Measurements from ENCODE around the gene DIABLO.

DNA sequence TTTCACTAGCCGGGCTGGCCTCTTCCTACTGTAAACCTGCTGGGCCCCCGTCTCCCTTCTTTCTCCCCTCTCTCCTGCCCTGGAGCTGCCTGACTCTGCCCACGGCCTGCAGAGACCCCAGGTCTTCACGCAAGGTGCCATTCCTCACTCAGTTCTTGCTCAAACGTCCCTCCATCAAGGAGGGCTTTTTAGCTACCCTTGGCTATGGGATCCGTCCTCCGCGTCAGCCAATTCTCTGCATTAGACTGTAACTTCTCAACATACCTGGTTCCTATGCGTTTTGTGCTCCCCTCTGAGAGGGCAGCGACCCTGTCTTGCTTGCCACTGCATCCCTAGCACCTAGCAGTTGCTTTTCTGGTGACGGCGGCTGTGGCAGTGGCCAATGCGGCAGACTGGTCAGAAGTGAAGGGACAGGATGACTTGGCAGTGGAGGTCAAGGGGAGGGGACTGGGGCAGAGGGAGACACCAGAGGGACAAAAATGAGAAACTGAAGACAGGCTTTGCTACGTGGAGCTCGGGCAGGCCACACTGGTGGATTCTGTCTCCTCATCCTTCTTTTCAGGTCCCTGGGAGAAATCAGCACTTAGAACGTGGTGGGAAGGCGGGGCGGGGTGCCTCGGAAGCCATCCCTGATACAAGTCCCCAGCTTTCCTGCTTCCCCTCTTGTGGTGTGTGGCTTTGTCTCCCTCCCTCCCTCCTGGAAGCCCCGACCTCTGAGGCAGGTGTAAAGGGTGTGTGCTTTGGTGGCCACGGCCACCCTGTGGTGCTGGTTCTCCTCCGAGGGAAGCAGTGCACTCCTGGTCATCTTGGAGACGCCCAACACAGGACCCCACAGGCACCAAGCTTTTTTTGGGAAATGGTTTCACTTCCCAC lies 20.6 kb downstream of the DIABLO start:
- TF ChIP-seq, protein P1, sequence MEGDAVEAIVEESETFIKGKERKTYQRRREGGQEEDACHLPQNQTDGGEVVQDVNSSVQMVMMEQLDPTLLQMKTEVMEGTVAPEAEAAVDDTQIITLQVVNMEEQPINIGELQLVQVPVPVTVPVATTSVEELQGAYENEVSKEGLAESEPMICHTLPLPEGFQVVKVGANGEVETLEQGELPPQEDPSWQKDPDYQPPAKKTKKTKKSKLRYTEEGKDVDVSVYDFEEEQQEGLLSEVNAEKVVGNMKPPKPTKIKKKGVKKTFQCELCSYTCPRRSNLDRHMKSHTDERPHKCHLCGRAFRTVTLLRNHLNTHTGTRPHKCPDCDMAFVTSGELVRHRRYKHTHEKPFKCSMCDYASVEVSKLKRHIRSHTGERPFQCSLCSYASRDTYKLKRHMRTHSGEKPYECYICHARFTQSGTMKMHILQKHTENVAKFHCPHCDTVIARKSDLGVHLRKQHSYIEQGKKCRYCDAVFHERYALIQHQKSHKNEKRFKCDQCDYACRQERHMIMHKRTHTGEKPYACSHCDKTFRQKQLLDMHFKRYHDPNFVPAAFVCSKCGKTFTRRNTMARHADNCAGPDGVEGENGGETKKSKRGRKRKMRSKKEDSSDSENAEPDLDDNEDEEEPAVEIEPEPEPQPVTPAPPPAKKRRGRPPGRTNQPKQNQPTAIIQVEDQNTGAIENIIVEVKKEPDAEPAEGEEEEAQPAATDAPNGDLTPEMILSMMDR (IDR thresholded peaks at IDR 0.05), result no peak
- TF ChIP-seq, protein P2, sequence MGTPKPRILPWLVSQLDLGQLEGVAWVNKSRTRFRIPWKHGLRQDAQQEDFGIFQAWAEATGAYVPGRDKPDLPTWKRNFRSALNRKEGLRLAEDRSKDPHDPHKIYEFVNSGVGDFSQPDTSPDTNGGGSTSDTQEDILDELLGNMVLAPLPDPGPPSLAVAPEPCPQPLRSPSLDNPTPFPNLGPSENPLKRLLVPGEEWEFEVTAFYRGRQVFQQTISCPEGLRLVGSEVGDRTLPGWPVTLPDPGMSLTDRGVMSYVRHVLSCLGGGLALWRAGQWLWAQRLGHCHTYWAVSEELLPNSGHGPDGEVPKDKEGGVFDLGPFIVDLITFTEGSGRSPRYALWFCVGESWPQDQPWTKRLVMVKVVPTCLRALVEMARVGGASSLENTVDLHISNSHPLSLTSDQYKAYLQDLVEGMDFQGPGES (IDR thresholded peaks at IDR 0.05; ENCODE audit: low read depth, low read length), result no peak
- TF ChIP-seq EZH2phosphoT487 (IDR thresholded peaks at IDR 0.05; ENCODE audit: borderline replicate concordance, low read depth) (no peak), POLR2AphosphoS5 (IDR thresholded peaks at IDR 0.05; ENCODE audit: low read depth, low read length) (no peak; the same call in 1 of the 2 replicates), SIN3A (IDR thresholded peaks at IDR 0.05; ENCODE audit: borderline replicate concordance, low read depth, low read length) (no peak), EP300 (IDR thresholded peaks at IDR 0.05; ENCODE audit: borderline replicate concordance in 1 of 2, low read depth in 1 of 2, low read length in 1 of 2) (no peak)
- TF ChIP-seq, protein P3, sequence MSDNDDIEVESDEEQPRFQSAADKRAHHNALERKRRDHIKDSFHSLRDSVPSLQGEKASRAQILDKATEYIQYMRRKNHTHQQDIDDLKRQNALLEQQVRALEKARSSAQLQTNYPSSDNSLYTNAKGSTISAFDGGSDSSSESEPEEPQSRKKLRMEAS (IDR thresholded peaks at IDR 0.05; ENCODE audit: low read depth), result no peak
- TF ChIP-seq, protein P4, sequence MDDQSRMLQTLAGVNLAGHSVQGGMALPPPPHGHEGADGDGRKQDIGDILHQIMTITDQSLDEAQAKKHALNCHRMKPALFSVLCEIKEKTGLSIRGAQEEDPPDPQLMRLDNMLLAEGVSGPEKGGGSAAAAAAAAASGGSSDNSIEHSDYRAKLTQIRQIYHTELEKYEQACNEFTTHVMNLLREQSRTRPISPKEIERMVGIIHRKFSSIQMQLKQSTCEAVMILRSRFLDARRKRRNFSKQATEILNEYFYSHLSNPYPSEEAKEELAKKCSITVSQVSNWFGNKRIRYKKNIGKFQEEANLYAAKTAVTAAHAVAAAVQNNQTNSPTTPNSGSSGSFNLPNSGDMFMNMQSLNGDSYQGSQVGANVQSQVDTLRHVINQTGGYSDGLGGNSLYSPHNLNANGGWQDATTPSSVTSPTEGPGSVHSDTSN (IDR thresholded peaks at IDR 0.05), result no peak
- TF ChIP-seq, protein P5, sequence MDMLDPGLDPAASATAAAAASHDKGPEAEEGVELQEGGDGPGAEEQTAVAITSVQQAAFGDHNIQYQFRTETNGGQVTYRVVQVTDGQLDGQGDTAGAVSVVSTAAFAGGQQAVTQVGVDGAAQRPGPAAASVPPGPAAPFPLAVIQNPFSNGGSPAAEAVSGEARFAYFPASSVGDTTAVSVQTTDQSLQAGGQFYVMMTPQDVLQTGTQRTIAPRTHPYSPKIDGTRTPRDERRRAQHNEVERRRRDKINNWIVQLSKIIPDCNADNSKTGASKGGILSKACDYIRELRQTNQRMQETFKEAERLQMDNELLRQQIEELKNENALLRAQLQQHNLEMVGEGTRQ (IDR thresholded peaks at IDR 0.05; ENCODE audit: borderline replicate concordance, low read depth, low read length), result no peak
